GM21825 (cell line): ENCODE measurements around the gene COMT.

Experiments
- ATAC-seq: cut with Tn5 transposase; IDR thresholded peaks from one replicate; pipeline ENCODE4 v1.9.1; 2021; ENCODE audit warnings: mild to moderate bottlenecking, moderate library complexity; ENCODE audit not compliant: unreplicated experiment

Gene COMT

DNA sequence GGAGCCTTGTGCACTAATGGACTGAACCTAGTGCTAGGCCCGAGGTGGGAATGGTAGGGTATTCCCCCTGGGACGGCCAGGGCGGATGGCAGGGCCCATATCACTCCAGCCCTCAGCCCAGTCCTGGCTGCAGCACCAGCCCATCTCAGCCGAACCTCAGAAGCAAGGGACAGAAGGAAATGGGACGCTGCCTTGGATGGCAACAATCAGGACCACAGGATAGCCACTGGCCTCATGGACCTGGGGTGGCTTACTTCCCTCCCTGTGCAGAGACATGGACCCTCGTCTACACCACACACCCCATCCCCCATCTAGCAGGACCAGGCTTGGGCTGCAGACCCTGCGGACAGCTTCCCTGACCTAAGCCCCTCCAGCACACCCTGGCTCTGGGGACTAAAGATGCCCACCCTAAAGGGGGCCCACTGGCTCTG, 50.9 kb downstream of the COMT start:
- ATAC-seq: no peak

DNA sequence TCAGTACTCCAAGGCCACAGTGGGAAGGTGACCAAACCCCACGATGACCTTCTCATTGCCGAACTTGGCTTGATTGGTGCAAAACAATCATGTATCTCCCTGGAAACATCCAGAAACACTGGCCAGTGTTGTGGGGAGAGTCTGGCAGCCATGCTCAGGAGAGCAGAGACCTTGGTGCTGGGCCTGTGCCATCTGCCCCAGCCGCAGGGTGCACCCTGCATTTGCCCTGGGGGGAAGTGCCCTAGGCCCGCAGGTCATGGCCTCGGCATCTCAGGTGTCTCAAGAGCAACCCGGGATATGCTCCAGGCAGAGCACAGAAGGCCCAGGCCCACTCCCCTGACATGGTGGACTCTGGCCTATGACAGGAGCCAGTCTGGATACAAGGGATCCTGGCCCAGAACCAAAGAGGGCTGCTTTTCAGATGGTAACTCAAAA, 51.4 kb downstream of the COMT start:
- no peak for ATAC-seq

DNA sequence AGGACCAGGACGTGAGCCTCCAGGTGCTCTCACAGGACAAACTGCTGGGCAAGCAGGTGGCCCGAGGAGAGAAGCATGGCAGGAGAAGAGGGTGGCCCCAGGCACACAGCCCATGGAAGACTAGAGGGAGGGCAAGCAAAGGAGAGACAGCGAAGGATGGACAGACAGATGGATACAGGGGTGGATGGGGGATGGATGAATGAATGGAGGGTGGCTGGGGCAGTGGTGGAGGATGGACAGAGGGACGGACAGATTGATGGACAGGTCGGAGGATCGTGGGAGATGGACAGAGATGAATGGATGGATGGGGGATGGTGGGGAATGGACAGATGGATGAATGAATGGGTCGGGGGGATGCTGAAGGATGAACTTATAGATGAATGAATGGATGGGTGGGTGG, 52.4 kb downstream of the COMT start:
- no peak for ATAC-seq

DNA sequence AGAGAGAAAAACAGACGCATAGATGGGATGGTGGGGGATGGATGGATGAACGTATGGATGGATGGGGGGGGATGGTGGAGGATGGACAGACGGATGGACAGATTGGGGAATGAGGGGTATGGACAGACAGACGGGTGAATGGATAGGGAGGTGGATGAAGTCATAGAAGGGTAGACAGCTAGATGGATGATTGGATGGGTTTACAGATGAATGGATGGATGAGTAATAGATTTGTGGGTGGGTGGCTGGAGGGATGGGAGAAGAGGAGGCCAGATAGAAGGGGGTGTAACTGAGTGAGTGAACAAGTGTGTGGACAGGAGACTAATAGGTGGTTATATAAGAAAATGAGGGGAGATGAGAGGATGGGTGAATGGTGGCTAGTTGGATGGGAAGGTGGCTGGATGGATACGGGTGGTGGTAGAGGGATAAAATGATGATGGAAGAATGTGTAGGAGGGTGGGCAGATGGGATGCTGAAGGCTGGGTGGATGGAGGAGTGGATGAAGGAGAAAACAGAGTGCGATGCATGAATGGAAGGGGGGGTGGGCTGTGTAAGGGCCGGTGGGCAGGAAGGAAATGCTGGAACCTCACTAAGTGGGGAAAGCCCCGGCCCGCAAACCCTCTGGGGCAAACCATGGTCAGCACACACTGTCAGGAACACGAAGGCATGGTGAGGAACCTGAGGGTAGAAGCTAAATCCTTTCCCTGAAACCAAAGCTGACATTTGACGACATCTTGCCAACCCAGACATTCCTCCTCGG, 53.5 kb downstream of the COMT start:
- ATAC-seq: no peak

DNA sequence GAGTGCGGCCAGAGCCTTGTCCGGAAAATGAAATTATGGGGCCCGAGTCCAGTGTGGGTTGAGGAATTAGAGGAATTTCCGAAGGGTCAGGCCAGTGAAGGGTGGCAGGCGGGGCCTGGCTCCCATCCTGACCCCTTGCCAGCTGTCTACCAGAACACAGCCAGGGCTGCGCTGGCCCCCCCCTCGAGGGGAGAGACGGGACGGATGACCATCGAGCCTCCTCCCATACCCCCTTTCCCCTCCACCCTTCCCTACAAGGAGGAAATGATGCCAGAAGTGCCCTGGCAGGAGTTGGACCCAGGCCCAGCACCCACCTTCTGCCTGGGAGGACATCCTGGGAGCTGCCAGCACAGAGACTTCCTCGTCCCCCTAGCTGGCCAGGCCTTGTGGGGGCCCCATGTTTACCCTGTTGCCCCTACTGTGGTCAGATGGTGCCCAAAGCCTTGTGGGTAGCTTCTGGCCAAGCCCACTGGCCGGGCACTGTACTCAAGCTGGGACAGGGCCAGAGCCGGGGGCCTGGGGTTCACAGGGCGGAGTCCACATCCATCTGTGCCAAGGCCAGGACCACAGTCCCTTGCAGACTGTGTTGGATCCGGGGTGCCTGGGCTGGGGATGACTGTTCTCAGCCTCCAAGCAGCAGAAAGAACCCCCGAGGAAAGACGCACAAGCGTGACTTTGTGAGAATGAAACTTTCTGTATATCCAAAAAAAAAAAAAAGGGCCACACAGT, 54.2 kb downstream of the COMT start:
- ATAC-seq: no peak

DNA sequence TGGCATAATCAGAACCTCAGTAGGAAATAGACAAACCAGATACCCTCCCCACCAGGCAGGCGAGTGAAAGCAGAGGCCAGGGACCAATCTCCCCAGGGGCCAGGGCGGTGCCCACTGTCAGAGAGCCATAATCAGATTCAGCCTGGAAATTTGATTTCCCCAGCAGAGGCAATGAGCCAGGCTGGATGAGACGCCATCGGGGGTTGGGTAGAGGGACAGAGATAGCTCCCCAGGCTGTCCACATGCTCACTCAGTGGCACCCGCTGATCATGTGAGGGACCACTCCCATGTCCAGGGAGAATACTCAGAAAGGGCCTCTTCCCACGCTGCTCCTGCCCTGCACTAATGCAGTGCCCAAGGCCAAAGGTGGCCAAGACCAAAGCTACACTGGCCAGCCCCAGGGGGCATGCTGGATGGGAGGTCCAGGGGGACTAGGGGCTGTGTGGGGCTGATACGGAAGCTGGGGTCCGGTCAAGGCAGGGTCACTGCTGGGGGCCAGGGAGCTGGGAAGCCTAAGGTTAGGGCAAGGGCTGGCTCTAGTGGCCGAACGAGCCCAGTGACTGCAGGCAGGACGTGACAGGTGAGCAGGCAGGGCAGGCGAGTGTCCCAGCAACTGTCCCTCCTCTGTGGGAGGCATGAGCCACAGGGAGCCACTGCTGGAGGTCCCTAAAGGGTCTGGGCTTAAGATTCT, 55.3 kb downstream of the COMT start:
- no peak for ATAC-seq

DNA sequence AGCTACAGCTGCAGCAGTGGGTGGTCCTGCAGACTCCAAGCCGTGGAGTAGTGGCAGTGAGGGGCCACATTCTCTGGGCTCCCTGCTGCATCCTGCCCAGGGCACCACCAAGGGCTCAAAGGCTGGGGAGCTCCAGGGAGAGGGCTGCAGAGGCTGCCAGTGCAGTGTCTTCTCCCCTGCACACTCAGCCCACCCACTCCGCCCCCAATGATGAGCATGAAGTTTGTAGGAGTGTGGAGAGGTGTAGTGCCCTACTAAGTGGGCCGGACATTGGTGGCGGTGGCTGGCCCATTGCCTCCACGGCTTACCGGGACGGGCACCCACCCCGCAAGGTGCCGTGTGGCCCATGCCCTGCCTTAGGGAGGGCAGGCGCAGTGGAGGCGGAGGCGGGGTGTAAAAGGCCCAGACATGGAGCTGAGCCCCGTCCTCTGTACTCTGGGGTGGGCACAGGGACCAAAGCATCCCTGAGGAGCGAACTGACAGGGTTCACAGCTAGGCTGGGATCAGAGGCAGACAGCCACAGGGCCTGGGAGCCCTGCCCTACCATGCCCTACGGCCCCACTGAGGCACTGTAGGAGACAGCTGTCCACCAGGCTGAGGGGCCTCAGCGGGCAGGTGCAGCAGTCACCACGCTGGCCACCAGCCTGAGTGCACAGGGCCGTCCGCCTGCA, 56.1 kb downstream of the COMT start:
- no peak for ATAC-seq

DNA sequence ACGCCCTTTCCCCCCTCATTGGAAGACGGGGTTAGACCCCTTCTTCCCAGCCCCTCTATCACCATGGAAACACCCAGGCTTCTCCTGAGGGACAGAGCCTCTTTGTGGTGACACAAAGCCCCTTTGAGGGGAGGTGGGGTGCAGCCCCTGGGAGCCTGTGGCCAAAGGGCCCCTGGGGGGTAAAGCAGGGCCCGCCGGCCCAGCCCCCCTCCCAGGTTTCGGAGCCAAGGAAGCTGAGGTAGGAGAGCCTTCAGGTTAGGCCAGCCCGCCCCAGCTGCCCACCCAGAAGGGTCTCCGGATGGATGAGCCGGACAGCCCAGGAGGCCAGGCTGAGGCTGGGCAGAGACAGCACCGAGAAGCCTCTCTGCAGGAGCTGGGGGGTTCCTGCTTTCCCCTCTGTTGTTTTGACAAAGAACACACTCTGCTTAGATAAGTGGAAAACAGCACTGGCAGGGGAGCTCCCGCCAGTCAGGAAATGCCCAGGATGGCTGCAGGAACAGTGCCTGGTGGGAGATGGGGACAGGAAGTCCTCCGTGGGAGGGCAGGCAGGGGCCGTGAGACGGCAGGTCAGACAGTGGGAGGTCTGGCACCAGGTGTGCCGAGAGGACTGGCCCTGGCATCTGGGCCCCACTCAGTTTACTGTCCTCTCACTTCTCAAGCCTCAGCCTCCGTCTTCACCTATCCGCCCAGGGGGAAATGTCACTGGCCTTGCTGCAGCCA, 56.8 kb downstream of the COMT start:
- ATAC-seq: no peak

DNA sequence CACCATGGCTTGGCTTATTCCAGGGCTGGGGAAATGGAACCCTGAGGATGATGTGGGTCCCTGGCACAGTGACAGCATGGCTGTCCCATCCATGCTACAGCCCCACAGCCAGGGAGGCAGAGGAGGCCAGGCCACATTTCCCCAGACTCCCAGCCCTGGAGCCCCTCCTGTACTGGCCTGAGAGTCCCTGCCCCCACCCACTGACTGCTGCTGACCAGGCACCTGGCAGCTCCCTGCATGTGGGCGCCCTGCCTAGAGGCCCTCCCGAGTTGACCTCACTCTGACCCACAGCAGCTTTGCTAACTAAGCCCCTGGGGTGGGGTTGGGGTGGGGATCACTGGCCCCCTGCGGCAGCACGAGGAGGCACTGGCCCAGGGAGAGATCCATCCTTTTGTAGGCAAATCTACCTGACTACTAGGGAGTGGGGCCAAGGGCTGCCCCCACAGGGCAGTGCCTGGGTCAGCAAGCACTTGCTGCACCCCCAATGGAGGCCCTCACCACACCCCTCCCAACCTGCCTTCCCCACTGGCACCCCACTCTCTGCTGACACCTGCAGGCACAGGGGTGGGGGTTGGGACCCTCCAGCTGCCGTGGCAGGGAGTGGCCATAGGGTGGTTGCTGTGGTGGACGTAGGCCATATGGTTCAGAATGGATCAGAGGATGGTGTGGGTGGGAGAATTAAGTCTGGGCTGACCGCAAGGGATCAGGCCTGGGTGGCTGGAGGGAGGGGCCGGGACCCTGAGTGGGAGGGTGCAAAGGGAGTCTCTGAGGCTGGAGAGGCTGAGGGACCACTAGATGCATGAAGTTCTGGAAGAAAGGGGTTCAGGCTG, 57.6 kb downstream of the COMT start:
- no peak for ATAC-seq

DNA sequence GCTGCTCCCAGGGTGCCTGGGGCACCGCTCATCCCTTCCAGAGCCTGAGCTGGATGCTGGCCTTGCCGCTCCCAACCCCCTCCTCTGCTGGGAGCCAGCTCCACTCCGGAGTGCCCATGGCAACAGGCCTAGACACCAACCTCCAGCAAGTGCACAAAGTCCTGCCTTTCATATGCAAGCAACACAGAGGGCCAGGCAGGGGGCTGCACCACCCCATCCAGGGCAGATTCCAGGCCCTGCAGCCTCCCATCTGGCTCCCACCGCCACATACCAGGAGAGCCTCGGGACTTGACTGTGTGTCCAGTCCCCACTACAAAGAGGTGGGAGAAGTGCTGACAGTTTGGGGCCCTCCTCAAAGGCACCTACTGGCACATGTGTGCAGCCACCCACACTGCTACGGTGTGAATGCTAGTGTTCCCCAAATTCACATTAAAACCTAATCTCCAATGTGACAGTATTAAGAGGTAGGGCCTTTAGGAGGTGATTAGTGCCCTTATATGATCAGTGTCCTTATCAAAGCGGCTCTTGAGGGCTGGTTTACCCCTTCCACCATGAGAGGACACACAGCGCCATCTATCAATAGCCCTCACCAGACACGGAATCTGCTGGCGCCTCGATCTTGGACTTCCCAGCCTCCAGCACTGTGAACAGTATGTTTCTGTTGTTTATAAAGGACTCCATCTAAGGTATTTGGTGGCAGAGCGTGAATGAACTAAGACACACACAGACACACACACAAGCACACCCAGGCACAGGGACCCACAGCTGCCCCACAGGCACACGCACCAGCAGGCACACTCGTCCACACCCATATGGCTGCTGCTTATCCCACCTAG, 58.9 kb downstream of the COMT start:
- no peak for ATAC-seq

DNA sequence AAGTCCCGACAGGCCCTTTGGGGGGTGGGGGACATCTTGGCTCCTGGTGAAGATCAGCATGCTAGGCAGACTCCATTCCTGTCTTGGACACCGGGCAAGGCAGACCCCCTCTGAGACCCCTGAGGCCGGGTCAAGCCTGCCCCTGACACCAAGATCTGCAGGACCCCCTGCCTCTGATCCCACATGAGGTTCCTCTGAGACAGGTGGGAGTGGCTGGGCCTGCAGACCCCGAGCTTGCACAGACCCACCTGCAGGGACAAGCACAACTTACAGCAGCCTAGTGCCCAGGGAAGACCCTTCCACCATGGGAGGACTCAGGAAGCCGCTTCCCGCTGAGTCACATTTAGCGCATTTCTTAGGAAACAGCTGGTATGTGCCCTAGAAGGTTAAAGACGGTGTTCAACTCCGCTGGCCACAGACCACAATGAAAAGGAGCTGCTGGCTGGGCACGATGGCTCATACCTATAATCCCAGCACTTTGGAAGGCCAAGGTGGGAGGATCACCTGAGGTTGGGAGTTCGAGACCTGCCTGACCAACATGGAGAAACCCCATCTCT, 59.6 kb downstream of the COMT start:
- no peak for ATAC-seq

DNA sequence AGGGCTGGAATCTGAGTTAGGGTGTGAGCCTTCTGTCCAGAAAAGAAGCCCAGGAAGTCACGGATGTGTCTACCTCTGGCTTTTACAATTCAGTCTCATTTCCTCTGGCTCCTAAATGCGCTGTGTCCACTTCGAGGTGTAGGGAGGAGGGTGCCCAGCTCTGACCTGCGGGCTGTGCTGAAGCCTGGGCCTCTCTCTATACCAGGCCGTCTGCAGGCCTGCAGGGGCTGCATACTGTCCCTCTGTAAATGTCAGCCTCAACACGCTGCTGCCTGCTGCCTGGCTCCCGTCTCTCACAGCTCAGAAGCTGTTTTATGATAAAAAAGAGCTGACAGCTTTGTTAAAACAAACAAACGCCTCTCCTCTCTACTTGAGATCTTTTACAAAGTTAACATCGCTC, 60.6 kb downstream of the COMT start:
- no peak for ATAC-seq

DNA sequence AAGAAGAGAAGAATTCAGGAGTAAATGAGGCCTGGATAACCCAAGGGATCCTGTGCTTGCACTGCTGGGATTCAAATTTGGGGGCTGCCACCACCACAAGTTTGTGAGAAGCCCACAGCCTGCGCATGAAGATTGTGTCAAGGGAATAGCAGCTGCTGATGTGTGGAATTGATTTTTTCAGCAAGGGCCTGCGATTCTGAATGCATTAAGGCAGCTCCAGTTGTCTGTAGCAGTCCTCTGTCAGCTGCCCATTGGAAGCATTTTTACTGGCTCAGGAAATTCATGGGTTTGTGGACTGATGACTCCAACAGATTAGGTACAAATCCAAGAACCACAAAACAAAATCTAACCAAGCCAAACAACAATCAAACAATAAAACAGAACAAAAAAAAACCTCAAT, 61.1 kb downstream of the COMT start:
- no peak for ATAC-seq

DNA sequence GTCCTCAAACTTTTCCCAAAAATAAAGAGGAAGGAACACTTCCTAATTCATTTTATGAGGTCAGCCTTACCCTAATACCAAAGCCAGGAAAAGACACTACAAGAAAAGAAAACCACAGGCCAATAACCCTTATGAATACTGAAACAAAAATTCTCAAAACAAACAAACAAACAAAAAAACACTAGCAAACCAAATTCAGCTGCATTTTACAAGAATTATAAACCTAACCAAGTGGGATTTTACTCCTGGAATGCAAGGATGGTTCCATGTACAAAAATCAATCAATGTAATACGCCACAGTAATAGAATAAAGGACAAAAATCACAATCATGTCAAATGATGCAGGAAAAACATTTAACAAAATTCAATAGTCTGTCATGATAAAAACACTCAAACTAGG, 61.7 kb downstream of the COMT start:
- no peak for ATAC-seq

DNA sequence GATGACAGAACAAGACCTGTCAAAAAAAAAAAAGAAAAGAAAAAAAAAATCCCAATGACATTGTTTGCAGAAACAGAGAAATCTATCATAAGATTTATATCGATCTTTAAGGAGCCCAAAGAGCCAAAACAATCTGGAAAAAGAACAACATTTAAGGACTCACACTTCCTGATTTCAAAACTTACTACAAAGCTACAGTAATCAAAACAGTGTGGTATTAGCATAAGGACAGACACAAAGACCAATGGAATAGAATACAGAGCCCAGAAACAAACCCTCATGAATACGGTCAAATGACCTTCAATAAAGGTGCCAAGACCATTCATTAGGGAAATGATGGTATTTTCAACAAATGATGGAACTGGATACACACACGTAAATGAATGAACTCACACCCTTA, 62.9 kb downstream of the COMT start:
- ATAC-seq: no peak

DNA sequence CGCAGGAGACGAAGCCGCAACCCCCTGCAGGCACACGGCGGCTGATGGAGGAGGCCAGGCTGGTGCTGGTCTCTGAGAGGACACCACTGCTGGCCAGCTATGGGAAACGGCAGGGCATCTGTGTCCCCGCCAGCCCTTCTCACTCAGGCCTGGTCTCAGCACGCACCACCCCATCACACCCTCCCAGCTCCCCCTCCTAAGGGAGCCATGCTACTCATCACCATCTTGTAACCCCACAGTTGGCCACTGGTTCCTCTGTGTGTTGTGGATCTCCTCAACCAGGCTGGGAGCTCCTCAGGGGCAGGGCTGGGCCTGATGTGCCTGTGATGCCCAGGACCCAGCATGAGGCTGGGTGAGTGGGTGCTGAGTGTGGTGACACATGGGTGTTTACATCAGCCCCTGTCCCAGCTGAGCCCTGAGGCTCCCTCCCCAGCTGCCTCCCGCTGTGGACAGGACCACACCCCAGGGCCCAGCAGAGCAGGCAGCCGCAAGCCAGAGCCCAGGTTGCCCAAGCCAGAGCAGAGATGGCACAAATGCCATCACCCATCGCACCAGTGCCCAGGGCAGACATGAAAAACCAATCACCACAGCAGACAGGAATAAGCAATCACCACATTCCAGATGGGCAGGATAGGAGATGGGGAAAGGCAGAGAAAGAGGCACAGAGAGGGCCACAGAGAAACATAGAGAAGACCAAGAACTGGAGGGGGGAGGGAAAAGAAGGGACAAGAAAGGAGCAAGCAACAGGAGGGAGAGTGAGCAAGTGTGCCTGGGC, 66.8 kb downstream of the COMT start:
- no peak for ATAC-seq

DNA sequence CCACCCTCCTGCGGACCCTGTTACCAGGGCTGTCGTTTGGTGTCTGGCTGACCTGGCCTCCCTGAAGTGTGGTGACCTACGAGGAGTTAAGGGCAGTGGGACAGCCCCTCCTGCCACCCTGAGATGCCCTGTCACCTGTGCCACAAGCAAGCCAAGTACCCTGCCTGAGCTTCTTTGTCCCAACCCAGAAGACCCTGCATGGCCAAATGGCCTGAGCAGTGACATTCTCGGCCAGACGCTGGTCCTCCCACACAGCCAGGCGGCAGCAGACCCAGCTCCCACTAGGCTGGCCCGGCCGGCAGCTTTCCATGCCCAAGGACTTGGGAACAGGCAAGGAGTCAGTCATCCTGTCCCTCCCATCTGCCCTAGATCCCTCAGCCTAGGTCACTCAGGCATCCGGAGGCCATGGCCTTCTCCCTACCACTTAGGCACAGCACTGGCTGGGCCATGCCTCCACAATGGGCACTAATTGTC, 67.5 kb downstream of the COMT start:
- ATAC-seq: no peak
